GM23338 (cell line): Measurements from ENCODE around the gene CPA1. TPM values are rescaled to one million over a fixed set of nuclear protein-coding genes. Genes with fewer than 3 reads are reported as not detected.

Source experiments
- ATAC-seq: fragments of 200-7000 bp; cut with Tn5 transposase; 3 replicates; pipeline ENCODE4 v1.9.1; 2020
- DNase-seq: peaks from one replicate; pipeline ENCODE4 v3.0.0-alpha.2; 2015; ENCODE audit warnings: low spot score
- H2AFZ ChIP-seq: fragments of 200-600 bp; sonication (generic); 2 replicates; pipeline ENCODE4 v1.8.0; 2016; ENCODE audit warnings: antibody characterized with exemption, mild to moderate bottlenecking, moderate library complexity
- H3F3A ChIP-seq: fragments of 200-600 bp; sonication (generic); replicated peaks from 2 replicates; pipeline ENCODE4 v1.8.0; 2017; ENCODE audit warnings: antibody characterized with exemption, mixed run types, low read depth
- H3K27ac ChIP-seq: fragments of 200-600 bp; sonication (generic); 2 replicates; pipeline ENCODE4 v1.6.1; 2016; ENCODE audit warnings: low read depth
- H3K27me3 ChIP-seq: fragments of 200-600 bp; sonication (generic); 2 replicates; pipeline ENCODE4 v1.8.0; 2016; ENCODE audit warnings: mild to moderate bottlenecking, mixed run types, moderate library complexity; ENCODE audit not compliant: insufficient read depth
- H3K36me3 ChIP-seq: fragments of 200-600 bp; sonication (generic); 2 replicates; pipeline ENCODE4 v1.8.0; 2016; ENCODE audit warnings: mild to moderate bottlenecking; ENCODE audit not compliant: insufficient read depth
- H3K4me1 ChIP-seq: fragments of 200-600 bp; sonication (generic); 2 replicates; pipeline ENCODE4 v1.8.0; 2016; ENCODE audit warnings: mild to moderate bottlenecking, moderate library complexity; ENCODE audit not compliant: insufficient read depth
- H3K4me2 ChIP-seq: fragments of 200-600 bp; sonication (generic); 2 replicates; pipeline ENCODE4 v1.7.1; 2017; ENCODE audit warnings: mixed run types
- H3K4me3 ChIP-seq: fragments of 200-600 bp; sonication (generic); 2 replicates; pipeline ENCODE4 v1.6.1; 2016; ENCODE audit warnings: mixed run types
- H3K79me2 ChIP-seq: fragments of 200-600 bp; sonication (generic); replicated peaks from 2 replicates; pipeline ENCODE4 v1.8.0; 2017; ENCODE audit warnings: mild to moderate bottlenecking; ENCODE audit not compliant: insufficient read depth
- H3K9me2 ChIP-seq: fragments of 200-600 bp; sonication (generic); 2 replicates; pipeline ENCODE4 v1.8.0; 2017; ENCODE audit not compliant: insufficient read depth
- H4K20me1 ChIP-seq: fragments of 200-600 bp; sonication (generic); replicated peaks from 2 replicates; pipeline ENCODE4 v1.8.0; 2017; ENCODE audit warnings: mild to moderate bottlenecking; ENCODE audit not compliant: insufficient read depth
- H3K27ac Mint-ChIP-seq: 2 replicates; pipeline ENCODE4 v1.8.0; 2020; ENCODE audit warnings: inconsistent platforms, mild to moderate bottlenecking, moderate library complexity, mixed read lengths
- H3K27me3 Mint-ChIP-seq: 3 replicates; pipeline ENCODE4 v1.8.0; 2022; ENCODE audit warnings: low read depth, mild to moderate bottlenecking, moderate library complexity, mixed read lengths, inconsistent platforms; ENCODE audit not compliant: insufficient read depth, poor library complexity
- H3K36me3 Mint-ChIP-seq: 3 replicates; pipeline ENCODE4 v1.8.0; 2021; ENCODE audit warnings: low read depth, mild to moderate bottlenecking, inconsistent platforms, moderate library complexity, mixed read lengths
- H3K4me1 Mint-ChIP-seq: 3 replicates; pipeline ENCODE4 v1.8.0; 2020; ENCODE audit warnings: mild to moderate bottlenecking, inconsistent platforms, mixed read lengths
- H3K4me3 Mint-ChIP-seq: 3 replicates; pipeline ENCODE4 v1.8.0; 2021; ENCODE audit warnings: moderate library complexity, mild to moderate bottlenecking, inconsistent platforms, mixed read lengths
- H3K9me3 Mint-ChIP-seq: 3 replicates; pipeline ENCODE4 v1.8.0; 2020; ENCODE audit warnings: moderate library complexity, mild to moderate bottlenecking, inconsistent platforms, mixed read lengths
- CREB1 ChIP-seq: fragments of 250-450 bp; sonication (Bioruptor Pico); IDR thresholded peaks from 2 replicates; pipeline ENCODE4 v1.5.0; 2020; ENCODE audit warnings: low read depth, mild to moderate bottlenecking, moderate library complexity
- EZH2phosphoT487 ChIP-seq: fragments of 200-600 bp; sonication (generic); IDR thresholded peaks from one replicate; pipeline ENCODE4 v1.8.1; 2018; ENCODE audit warnings: antibody characterized with exemption; ENCODE audit not compliant: unreplicated experiment
- JUNB ChIP-seq: IDR thresholded peaks from one replicate; pipeline ENCODE4 v1.6.1; 2016; ENCODE audit warnings: antibody characterized with exemption; ENCODE audit not compliant: unreplicated experiment
- NANOG ChIP-seq: IDR thresholded peaks from 2 replicates; pipeline ENCODE4 v1.6.1; 2016; ENCODE audit warnings: antibody characterized with exemption, borderline replicate concordance
- POLR2AphosphoS5 ChIP-seq: IDR thresholded peaks from 2 replicates; pipeline ENCODE4 v1.6.1; 2016; ENCODE audit warnings: antibody characterized with exemption, low read depth
- STAT1 ChIP-seq: IDR thresholded peaks from one replicate; pipeline ENCODE4 v1.6.1; 2016; ENCODE audit warnings: antibody characterized with exemption; ENCODE audit not compliant: unreplicated experiment
- polyA plus RNA-seq: library from polyadenylated mRNA; unstranded; fragments of >200 nt; fragmentation: Nextera tagmentation; extraction: Ambion mirVana; gene quantifications from 2 replicates; pipeline ENCODE4 v1.2.1, GENCODE V29; 2016
- total RNA-seq: library from RNA; depleted of rRNA; stranded (reverse); fragments of >200 nt; shearing (Covaris generic); gene quantifications from 2 replicates; pipeline ENCODE4 v1.2.3, GENCODE V29; 2014
- TF ChIP-seq, protein P1 (sequence below): IDR thresholded peaks from one replicate; pipeline ENCODE4 v1.6.1; 2018; ENCODE audit warnings: antibody characterized with exemption; ENCODE audit not compliant: unreplicated experiment
- TF ChIP-seq, protein P2 (sequence below), 2 experiments: fragments of 200-600 bp in 1 of 2; sonication (generic) in 1 of 2; conservative IDR thresholded peaks; 2 replicates each; pipeline versions ENCODE4 v1.5.1 to v1.6.1; 2016 to 2017; ENCODE audit warnings: antibody characterized with exemption in 2 of 2, low read depth in 2 of 2, mild to moderate bottlenecking in 2 of 2, moderate library complexity in 1 of 2

Gene CPA1
- total and polyA plus RNA-seq, 2 experiments from 2014 or later, result not detected

DNA sequence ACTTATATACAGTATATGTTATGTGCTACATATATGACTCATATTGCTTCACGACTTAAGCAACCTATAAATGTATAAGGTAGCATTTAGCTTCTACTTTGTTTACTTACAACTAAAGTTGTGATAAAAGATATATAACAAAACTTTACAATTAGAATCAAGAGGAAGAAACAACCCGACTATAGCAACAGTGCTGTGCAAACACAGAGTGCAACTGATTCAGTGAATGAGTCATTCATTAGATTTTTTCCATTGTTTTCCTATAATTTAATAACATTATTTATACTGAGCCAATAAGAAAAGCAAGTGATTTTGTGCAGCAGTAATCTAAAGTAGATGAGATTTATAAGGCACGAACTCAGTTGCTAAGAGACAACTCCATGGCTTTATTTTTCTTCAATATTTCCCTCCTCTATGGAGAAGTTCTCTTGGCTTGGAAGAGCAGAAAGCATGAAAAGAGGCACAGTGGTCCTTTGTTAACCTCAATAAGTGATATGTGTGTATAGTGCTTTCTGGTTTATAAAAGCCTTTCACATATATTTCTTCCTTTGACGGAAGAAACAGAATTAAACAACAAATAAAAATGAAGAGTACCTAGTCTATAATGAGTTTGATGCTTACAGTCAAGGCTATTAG lies 40.8 kb downstream of the CPA1 start:
- H3K79me2 ChIP-seq, result no peaks in the 10 kb centered on the region
- DNase-seq (no peak), ATAC-seq (no peak)
- no peak overlapping the region for H2AFZ ChIP-seq
- H3K36me3 ChIP-seq, result no peaks in the 10 kb centered on the region
- TF ChIP-seq, protein P1, sequence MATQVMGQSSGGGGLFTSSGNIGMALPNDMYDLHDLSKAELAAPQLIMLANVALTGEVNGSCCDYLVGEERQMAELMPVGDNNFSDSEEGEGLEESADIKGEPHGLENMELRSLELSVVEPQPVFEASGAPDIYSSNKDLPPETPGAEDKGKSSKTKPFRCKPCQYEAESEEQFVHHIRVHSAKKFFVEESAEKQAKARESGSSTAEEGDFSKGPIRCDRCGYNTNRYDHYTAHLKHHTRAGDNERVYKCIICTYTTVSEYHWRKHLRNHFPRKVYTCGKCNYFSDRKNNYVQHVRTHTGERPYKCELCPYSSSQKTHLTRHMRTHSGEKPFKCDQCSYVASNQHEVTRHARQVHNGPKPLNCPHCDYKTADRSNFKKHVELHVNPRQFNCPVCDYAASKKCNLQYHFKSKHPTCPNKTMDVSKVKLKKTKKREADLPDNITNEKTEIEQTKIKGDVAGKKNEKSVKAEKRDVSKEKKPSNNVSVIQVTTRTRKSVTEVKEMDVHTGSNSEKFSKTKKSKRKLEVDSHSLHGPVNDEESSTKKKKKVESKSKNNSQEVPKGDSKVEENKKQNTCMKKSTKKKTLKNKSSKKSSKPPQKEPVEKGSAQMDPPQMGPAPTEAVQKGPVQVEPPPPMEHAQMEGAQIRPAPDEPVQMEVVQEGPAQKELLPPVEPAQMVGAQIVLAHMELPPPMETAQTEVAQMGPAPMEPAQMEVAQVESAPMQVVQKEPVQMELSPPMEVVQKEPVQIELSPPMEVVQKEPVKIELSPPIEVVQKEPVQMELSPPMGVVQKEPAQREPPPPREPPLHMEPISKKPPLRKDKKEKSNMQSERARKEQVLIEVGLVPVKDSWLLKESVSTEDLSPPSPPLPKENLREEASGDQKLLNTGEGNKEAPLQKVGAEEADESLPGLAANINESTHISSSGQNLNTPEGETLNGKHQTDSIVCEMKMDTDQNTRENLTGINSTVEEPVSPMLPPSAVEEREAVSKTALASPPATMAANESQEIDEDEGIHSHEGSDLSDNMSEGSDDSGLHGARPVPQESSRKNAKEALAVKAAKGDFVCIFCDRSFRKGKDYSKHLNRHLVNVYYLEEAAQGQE, result no peak
- TF ChIP-seq CREB1 (CRISPR knock-in tag) (no peak), NANOG (no peak), JUNB (no peak), STAT1 (no peak), EZH2phosphoT487 (no peak)
- TF ChIP-seq, protein P2, sequence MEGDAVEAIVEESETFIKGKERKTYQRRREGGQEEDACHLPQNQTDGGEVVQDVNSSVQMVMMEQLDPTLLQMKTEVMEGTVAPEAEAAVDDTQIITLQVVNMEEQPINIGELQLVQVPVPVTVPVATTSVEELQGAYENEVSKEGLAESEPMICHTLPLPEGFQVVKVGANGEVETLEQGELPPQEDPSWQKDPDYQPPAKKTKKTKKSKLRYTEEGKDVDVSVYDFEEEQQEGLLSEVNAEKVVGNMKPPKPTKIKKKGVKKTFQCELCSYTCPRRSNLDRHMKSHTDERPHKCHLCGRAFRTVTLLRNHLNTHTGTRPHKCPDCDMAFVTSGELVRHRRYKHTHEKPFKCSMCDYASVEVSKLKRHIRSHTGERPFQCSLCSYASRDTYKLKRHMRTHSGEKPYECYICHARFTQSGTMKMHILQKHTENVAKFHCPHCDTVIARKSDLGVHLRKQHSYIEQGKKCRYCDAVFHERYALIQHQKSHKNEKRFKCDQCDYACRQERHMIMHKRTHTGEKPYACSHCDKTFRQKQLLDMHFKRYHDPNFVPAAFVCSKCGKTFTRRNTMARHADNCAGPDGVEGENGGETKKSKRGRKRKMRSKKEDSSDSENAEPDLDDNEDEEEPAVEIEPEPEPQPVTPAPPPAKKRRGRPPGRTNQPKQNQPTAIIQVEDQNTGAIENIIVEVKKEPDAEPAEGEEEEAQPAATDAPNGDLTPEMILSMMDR (conservative IDR thresholded peaks at IDR 0.05; ENCODE audit: low read depth in 2 of 2), result no peak
- Mint-ChIP-seq H3K27me3 (peaks cover 1% of the 10 kb centered on the region), H3K27ac (peak overlapping the region; percentile 89), H3K9me3 (no peaks in the 10 kb centered on the region), H3K4me1 (peaks cover 30% of the 10 kb centered on the region), H3K4me3 (no peak overlapping the region), H3K36me3 (no peaks in the 10 kb centered on the region)
- no peak overlapping the region for H3K27ac ChIP-seq
- H3K27me3 ChIP-seq, result no peaks in the 10 kb centered on the region
- no peaks in the 10 kb centered on the region for H3F3A ChIP-seq
- H3K4me1 ChIP-seq, result no peaks in the 10 kb centered on the region; the same call in 1 of the 2 replicates
- H3K4me3 ChIP-seq, result no peak overlapping the region
- no peak overlapping the region for H3K4me2 ChIP-seq
- no peaks in the 10 kb centered on the region for H3K9me2 ChIP-seq
- H4K20me1 ChIP-seq, result no peaks in the 10 kb centered on the region

DNA sequence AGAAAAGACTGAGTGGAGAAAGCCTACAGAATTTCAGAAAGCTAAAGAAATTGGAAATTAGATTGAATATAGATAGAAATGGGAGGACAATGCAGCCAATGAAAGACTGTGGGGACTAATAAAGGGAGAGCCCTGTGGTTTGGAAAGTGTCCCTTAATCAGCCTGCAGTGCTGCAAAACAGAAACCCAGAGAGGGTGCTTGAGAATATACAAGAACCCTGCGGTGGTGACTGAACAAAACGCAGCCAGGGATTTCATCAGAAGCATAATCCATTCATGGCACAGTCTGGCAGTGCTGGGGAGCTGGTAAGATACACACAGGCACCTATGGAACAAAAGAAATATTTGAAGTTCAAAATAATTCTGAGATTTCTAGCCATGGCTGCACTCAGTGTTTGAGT lies 41.4 kb downstream of the CPA1 start:
- no peaks in the 10 kb centered on the region for H3K36me3 ChIP-seq
- no peak overlapping the region for H3K27ac ChIP-seq
- no peaks in the 10 kb centered on the region for H3K36me3 Mint-ChIP-seq
- no peak for TF ChIP-seq POLR2AphosphoS5
- no peak for TF ChIP-seq NANOG
- TF ChIP-seq, protein P1, result no peak
- TF ChIP-seq STAT1, result no peak
- TF ChIP-seq CREB1 (CRISPR knock-in tag), result no peak
- no peaks in the 10 kb centered on the region for H3K27me3 ChIP-seq
- DNase-seq, result no peak
- no peaks in the 10 kb centered on the region for H3K9me3 Mint-ChIP-seq
- no peaks in the 10 kb centered on the region; the same call in 1 of the 2 replicates for H3K4me1 ChIP-seq
- no peak overlapping the region for H3K4me3 ChIP-seq
- peak overlapping the region; percentile 89 for H3K27ac Mint-ChIP-seq
- no peaks in the 10 kb centered on the region for H4K20me1 ChIP-seq
- no peak overlapping the region for H3K4me2 ChIP-seq
- H3K27me3 Mint-ChIP-seq, result peaks cover 1% of the 10 kb centered on the region
- no peaks in the 10 kb centered on the region for H3F3A ChIP-seq
- H3K79me2 ChIP-seq, result no peaks in the 10 kb centered on the region
- H2AFZ ChIP-seq, result no peak overlapping the region
- ATAC-seq, result peak; percentile 81
- H3K4me3 Mint-ChIP-seq, result no peak overlapping the region
- H3K9me2 ChIP-seq, result no peaks in the 10 kb centered on the region
- peaks cover 30% of the 10 kb centered on the region for H3K4me1 Mint-ChIP-seq
